ENCODE data around the gene SECISBP2. TPM values are rescaled to one million over a fixed set of nuclear protein-coding genes. Genes with fewer than 3 reads are reported as not detected.
A peak's percentile ranks its signal among the peaks of the same experiment; 100 is the strongest.
"Not testable (repeated sequence)": the region's sequence is repeated elsewhere in the genome, so short reads cannot be mapped to it uniquely, and the experiment has no call there.

SECISBP2 gene
- 25.5 and 31.7 TPM in 2 replicates for total RNA-seq

- TF ChIP-seq CTCF (IDR thresholded peaks at IDR 0.05; ENCODE audit: insufficient read depth, low read length, severe bottlenecking) = peak; percentile 73
- DNase-seq (ENCODE audit: low read depth) (peak; percentile 84), FAIRE-seq (no peak)
- Histone ChIP-seq H3K36me3 (ENCODE audit: control insufficient read depth, insufficient read depth, low read length) (no peaks in the 10 kb centered on the region), H3K4me3 (ENCODE audit: low read depth, low read length) (peak within 1 kb of the TSS; percentile 68), H3K27me3 (ENCODE audit: control insufficient read depth, insufficient read depth, low read length) (no peaks in the 10 kb centered on the region)
These were observed at the start of gene SECISBP2 for GRCh38 chr9:89318123-89319014. Gene SECISBP2, plus strand, starts transcription at chr9:89318500. Its CDS starts 77 bp downstream, at chr9:89318577.

- Histone ChIP-seq H3K36me3 (ENCODE audit: control insufficient read depth, insufficient read depth, low read length) (no peaks in the 10 kb centered on the region), H3K27me3 (ENCODE audit: control insufficient read depth, insufficient read depth, low read length) (no peaks in the 10 kb centered on the region), H3K4me3 (ENCODE audit: low read depth, low read length) (no peak overlapping the region)
- FAIRE-seq (no peak), DNase-seq (ENCODE audit: low read depth) (no peak)
- TF ChIP-seq CTCF (IDR thresholded peaks at IDR 0.05; ENCODE audit: insufficient read depth, low read length, severe bottlenecking) = no peak
These were observed 44.6 kb upstream of the SECISBP2 start for GRCh38 chr9:89273528-89274279.

- Histone ChIP-seq H3K36me3 (ENCODE audit: control insufficient read depth, insufficient read depth, low read length) (no peaks in the 10 kb centered on the region), H3K4me3 (ENCODE audit: low read depth, low read length) (no peak overlapping the region), H3K27me3 (ENCODE audit: control insufficient read depth, insufficient read depth, low read length) (no peaks in the 10 kb centered on the region)
- no peak for TF ChIP-seq CTCF (IDR thresholded peaks at IDR 0.05; ENCODE audit: insufficient read depth, low read length, severe bottlenecking)
- DNase-seq (ENCODE audit: low read depth) = peak; percentile 73
- no peak for FAIRE-seq
These were observed 43.5 kb upstream of the SECISBP2 start for GRCh38 chr9:89274838-89275237.

- not testable (repeated sequence) for H3K27me3 ChIP-seq (ENCODE audit: control insufficient read depth, insufficient read depth, low read length); DNase-seq (ENCODE audit: low read depth); H3K36me3 ChIP-seq (ENCODE audit: control insufficient read depth, insufficient read depth, low read length); FAIRE-seq; H3K4me3 ChIP-seq (ENCODE audit: low read depth, low read length)
These were observed 42.3 kb upstream of the SECISBP2 start for GRCh38 chr9:89276040-89276439.

- no peak overlapping the region for H3K4me3 ChIP-seq (ENCODE audit: low read depth, low read length)
- H3K36me3 ChIP-seq (ENCODE audit: control insufficient read depth, insufficient read depth, low read length) = no peaks in the 10 kb centered on the region
- FAIRE-seq (peak; percentile 68), DNase-seq (ENCODE audit: low read depth) (no peak)
- no peaks in the 10 kb centered on the region for H3K27me3 ChIP-seq (ENCODE audit: control insufficient read depth, insufficient read depth, low read length)
- no peak for TF ChIP-seq CTCF (IDR thresholded peaks at IDR 0.05; ENCODE audit: insufficient read depth, low read length, severe bottlenecking)
These were observed 41.3 kb upstream of the SECISBP2 start for GRCh38 chr9:89277043-89277442.

- DNase-seq (ENCODE audit: low read depth) (no peak), FAIRE-seq (no peak)
- Histone ChIP-seq H3K36me3 (ENCODE audit: control insufficient read depth, insufficient read depth, low read length) (no peaks in the 10 kb centered on the region), H3K4me3 (ENCODE audit: low read depth, low read length) (no peak overlapping the region), H3K27me3 (ENCODE audit: control insufficient read depth, insufficient read depth, low read length) (no peaks in the 10 kb centered on the region)
- no peak for TF ChIP-seq CTCF (IDR thresholded peaks at IDR 0.05; ENCODE audit: insufficient read depth, low read length, severe bottlenecking)
These were observed 40.8 kb upstream of the SECISBP2 start for GRCh38 chr9:89277454-89277853.
